GM18508 (cell line): ENCODE data around the gene STC2.
"Not testable (repeated sequence)": the region's sequence is repeated elsewhere in the genome, so short reads cannot be mapped to it uniquely, and the experiment has no call there.

Experiments used
- ATAC-seq: cut with Tn5 transposase; IDR thresholded peaks from one replicate; pipeline ENCODE4 v1.9.1; 2021; ENCODE audit warnings: moderate number of reproducible peaks; ENCODE audit not compliant: insufficient read depth, unreplicated experiment

The STC2 gene

DNA sequence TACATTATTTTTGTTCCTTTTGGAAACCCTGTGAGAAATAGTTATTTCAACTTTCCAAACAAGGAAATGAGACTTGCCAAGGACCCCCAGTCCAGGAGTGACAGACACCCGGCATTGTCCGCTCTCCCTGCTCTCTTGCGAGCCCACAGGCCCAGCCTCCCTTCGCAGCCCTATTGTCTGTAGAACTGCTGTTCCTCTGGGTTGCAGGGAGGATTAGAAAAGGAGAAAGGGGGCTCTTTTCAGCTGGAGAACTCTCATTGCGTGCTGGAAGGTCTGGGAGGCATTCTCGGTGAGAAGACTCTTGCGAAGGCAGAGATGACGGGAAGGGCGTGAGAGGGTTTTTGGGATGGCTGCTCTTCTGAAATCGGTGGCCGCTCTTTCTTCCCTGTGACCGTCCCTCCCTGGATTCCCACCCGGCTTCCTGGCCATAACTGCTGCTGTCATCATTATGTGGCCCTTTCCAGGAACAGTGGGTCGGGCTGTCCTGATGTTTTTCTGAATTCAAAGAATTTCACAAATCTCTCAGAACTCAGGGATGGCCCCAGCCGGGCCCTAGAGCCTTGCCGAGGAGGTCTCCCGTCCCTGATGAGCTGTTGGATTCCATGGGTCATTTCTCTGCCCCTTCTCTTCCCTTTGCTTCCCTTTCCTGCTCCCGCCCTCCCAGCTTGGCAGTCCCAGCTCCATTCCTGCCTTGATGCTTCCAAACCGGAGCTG lies 29.8 kb downstream of the STC2 start:
- no peak for ATAC-seq

GRCh38 chr5:173297813-173298212 lies 30.4 kb downstream of the STC2 start:
- no peak for ATAC-seq

DNA sequence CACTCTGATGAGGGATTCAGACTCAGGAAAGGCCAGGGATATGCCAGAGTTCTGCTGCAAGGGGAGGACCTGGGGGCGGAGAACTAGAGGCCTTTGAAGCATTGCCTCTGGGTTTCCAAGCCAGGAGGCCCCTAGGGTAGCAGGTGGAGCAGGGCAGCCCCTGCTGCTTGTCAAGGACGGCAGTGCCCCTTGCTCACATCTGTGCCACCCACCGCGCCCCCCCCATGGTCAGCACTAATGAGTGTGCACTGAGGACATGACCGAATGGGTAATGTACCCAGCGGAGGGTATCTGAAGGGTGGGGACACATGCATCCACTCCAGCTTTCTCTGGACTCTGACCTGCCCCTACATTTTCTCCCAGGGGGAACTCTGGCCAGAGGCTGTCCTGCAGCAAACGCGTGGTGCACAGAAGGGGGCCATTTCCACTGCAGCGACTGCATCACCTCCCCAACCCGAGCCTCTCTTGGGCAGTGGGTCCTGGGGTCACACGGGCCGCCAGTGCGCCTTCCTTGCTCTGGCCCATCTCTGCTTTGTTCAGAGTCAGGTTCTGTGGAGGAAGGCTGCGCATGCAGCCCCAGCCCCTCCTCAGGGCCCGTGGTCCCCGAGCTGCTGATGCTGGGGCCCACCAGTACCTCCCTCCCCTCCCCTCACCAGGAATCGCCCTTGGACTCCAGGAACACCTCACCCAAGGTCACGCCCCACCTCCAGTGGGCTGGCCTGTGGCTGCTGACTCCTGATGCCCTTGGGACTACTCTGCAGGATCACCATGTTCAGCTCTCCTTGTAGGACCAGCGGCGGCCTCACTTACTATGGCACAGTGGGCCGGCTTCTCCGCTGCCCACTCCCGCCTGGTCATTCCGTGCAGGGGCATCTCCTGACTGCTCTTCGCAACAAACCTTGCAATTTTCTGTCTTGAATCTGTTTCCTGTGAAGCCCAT lies 31.2 kb downstream of the STC2 start:
- no peak for ATAC-seq

- no peak for ATAC-seq
Observed at GRCh38 chr5:173295796-173296195, 32.4 kb downstream of the STC2 start.

DNA sequence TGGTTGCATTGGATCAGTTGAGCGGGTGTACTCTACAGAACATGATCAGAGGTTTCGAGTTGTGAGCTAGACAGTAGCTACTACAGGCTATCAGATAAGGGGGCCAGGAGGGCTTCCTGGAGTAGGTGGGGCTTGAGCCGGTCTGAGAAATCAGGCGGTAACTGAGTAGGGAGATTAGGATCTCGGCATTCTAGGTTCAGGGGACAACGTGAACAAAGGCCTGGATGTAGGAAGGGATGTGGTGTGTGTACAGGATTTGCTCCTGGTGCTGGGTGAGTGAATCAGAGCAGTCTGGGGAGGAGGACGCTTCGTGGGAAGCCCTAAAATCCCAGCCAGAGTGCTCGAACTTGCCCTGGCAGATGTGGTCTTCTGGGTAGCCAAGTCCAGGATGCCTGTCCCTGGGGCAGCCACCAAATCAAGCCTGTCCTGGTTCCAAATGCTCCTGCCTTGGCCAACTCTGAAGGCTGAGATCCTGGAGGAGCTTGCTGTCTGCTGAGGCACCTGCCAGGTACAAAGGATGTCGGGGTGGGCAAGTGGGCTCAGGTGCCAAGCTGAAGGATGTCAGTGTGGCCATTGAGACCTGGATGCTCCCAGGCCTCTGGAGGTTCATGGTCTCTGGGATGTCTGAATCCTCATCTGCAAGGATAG lies 33.4 kb downstream of the STC2 start:
- ATAC-seq = no peak

DNA sequence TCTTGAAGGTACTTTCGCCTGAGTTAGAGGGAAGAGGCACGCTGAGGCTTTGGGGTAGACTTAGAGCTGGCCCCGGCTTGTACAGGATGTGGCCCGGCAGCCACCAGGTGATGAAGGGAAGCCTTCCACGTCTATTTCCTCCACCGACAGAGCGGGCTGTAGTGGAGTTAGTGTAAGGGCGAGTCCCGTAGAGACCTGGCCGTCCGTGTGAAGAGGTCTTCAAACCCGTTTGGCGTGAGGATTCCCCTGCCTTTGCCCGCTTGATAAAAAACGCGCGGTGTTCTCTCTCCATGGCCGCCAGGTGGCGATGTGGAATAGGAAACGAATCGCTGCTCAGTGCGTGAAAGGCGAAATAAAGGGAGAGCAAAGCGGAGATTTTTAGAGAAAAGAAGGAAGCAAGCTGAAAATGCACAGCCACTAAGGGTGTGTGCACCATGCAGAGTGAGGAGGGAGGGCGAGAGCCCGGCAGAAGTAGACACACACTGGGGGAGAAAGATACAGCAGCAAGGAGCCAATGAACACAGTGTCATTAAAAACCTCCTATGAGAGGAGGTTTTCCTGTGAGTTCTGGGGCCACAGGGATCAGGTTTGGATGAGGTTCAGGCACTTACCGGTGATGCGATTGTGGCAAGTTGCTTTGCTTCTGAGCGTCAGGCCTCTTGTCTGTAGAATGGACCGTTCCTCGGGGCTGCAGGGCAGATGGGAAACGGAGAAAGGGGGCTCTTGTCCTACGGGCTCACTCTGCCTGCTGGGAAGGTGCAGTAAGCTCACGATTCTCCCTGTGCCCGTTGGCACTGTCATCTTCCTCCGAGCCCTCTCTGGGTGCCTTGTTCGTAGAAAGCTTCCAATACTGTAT lies 34.2 kb downstream of the STC2 start:
- no peak for ATAC-seq

- no peak for ATAC-seq
Observed at GRCh38 chr5:173291722-173292658, 36.2 kb downstream of the STC2 start.

GRCh38 chr5:173290477-173291131 lies 37.6 kb downstream of the STC2 start:
- no peak for ATAC-seq

DNA sequence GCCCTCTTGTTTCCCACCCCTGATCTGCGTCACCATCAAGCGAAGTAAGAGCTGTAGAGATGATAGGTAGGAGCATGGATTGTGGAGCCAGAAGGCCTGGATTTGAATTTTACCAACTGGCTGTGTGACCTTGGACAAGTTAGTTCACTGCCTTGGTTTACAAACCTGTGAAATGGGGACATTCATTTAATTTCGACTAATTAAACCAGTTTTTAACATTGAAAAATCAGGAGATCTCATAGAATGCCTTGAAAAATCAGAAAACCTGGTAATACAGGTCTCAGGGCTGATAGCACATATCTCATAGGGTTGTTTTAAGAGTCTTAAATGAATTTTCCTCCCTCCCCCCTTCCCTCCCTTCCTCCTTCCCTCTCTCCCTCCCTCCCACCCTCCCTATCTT lies 38.8 kb downstream of the STC2 start:
- no peak for ATAC-seq

GRCh38 chr5:173288632-173289031 lies 39.6 kb downstream of the STC2 start:
- no peak for ATAC-seq

DNA sequence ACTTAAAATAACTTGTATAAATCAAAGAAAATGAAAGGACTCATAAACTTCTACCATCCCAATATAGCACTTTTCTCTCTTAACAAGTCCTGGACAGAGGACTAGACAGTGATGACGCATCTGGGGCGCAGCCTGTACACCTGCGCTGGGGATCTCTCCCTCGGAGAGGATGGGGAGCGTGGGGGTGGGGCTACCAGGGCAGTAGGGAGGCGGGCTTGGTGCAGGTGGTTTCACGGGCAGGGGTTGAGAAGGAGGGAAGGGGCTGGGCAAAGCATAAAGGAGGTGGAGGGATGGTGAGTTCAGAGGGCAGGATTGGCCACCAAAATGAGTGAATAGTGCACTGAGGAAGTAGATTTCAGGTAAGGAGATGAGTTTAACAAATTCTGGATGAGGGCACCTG lies 41.1 kb downstream of the STC2 start:
- ATAC-seq = no peak

DNA sequence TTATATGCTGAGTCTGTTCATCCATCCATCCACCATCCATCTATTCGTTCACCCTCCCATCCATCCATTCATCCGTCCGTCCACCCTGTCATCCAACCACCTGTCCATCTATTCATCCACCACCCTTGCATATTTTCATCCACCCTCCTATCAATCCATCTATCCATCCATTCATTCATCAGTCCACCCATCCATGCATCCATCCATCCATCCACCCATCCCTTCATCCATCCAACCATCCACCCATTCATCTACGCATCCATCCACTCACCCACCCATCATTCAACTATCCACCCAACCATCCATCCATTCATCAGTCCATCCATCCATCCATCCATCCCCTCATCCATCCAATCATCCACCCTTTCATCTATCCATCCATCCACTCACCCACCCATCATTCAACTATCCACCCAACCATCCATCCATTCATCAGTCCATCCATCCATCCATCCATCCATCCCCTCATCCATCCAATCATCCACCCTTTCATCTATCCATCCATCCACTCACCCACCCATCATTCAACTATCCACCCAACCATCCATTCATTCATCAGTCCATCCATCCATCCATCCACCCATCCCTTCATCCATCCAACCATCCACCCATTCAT lies 43.8 kb downstream of the STC2 start:
- not testable (repeated sequence) for ATAC-seq

GRCh38 chr5:173283318-173284288 lies 44.6 kb downstream of the STC2 start:
- ATAC-seq = peak; percentile 63

DNA sequence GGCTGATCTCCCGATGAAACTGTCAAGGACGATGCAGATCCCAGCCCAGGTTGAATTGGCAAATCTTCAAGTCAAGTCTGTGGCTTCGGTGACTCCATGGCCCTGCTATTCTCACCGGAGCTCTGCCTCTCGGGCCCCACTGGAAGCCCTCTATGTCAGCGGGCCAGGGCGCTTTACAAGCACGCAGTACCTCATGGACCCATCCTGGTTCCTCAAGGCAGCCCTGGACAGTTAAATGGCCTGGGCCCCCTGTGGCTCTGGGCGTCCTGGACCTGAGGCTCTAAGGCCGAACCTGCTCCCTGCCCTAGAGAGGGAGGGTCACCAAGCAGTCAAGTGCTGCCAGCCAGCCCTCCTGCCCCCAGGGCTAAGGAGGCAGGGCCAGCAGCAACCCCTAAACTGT lies 45.3 kb downstream of the STC2 start:
- ATAC-seq = no peak

- no peak for ATAC-seq
Observed at GRCh38 chr5:173281910-173282309, 46.3 kb downstream of the STC2 start.

DNA sequence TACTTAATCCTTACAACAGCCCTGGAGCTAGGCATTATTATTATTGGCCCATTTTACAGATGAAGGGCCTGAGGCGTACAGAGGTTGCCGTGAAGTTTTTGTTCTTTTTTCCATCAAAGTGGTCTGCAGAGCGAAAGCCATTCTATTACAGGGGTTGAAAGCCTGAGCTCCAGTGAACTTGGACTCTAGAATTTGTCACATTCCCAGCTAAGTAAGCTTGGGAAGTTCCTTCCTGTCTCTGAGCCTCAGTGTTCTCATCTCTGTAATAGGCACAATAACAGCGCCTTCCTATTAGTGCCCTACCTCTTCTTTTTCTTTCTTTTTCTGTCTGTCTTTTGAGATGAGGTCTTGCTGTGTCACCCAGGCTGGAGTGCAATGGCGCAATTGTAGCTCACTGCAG lies 49.0 kb downstream of the STC2 start:
- no peak for ATAC-seq

DNA sequence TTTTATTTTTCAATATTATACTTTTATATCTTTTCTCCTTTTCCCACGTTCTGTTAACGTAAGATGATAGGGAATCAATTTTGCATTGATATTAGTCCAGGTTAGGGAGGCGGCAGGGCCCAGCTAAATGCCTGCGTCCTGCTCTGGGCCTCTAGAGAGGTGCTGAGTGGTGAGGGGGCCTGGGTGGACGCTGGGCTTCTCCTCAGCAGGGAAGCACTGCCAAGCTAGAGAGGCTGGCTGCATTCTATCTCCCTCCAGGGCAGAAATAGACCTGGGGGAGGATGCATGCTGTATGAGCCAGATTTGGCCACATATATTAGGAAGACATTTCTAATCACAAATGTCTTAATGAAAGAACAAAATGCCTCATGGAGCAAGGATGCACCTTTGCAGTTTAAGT lies 49.6 kb downstream of the STC2 start:
- ATAC-seq = no peak
